Ecto neural progenitor cell (in vitro differentiated cells): Measurements from ENCODE around the gene PPP6R2.
"Not testable (repeated sequence)": the region's sequence is repeated elsewhere in the genome, so short reads cannot be mapped to it uniquely, and the experiment has no call there.

Experiments
- DNase-seq: peaks from one replicate; pipeline ENCODE4 v3.0.0-alpha.2; 2018; ENCODE audit warnings: low spot score

PPP6R2 gene

GRCh38 chr22:50401907-50402306 lies 58.8 kb downstream of the PPP6R2 start:
- DNase-seq, result no peak

- DNase-seq, result no peak
These were observed 60.6 kb downstream of the PPP6R2 start for GRCh38 chr22:50403701-50404101.

GRCh38 chr22:50406416-50407170 lies 63.5 kb downstream of the PPP6R2 start:
- DNase-seq, result no peak

GRCh38 chr22:50408311-50408710 lies 65.2 kb downstream of the PPP6R2 start:
- no peak for DNase-seq

- not testable (repeated sequence) for DNase-seq
These were observed 65.8 kb downstream of the PPP6R2 start for GRCh38 chr22:50408954-50409353.

- no peak for DNase-seq
These were observed 71.5 kb downstream of the PPP6R2 start for GRCh38 chr22:50414476-50415248.

GRCh38 chr22:50415426-50415825 lies 72.3 kb downstream of the PPP6R2 start:
- DNase-seq, result no peak

- DNase-seq, result no peak
These were observed 73.9 kb downstream of the PPP6R2 start for GRCh38 chr22:50416996-50417395.

GRCh38 chr22:50417411-50418210 lies 74.5 kb downstream of the PPP6R2 start:
- no peak for DNase-seq

GRCh38 chr22:50418624-50419023 lies 75.5 kb downstream of the PPP6R2 start:
- no peak for DNase-seq

- DNase-seq, result no peak
These were observed 76.0 kb downstream of the PPP6R2 start for GRCh38 chr22:50419116-50419515.

GRCh38 chr22:50420015-50420414 lies 76.9 kb downstream of the PPP6R2 start:
- DNase-seq, result no peak

GRCh38 chr22:50420581-50420980 lies 77.5 kb downstream of the PPP6R2 start:
- DNase-seq, result no peak

GRCh38 chr22:50422046-50422445 lies 78.9 kb downstream of the PPP6R2 start:
- DNase-seq, result no peak

- no peak for DNase-seq
These were observed 80.1 kb downstream of the PPP6R2 start for GRCh38 chr22:50422961-50423815.

GRCh38 chr22:50423956-50424355 lies 80.8 kb downstream of the PPP6R2 start:
- no peak for DNase-seq

GRCh38 chr22:50425179-50425916 lies 82.2 kb downstream of the PPP6R2 start:
- no peak for DNase-seq

- peak; percentile 36 for DNase-seq
These were observed 89.2 kb downstream of the PPP6R2 start for GRCh38 chr22:50432131-50432876.

GRCh38 chr22:50432877-50433510 lies 89.9 kb downstream of the PPP6R2 start:
- not testable (repeated sequence) for DNase-seq

- DNase-seq, result no peak
These were observed 91.7 kb downstream of the PPP6R2 start for GRCh38 chr22:50434849-50435248.
